ENCODE measurements around the gene CA4.

Gene CA4

GRCh38 chr17:60155427-60155814 is 5.6 kb downstream of the CA4 start:
- DNase-seq (ENCODE audit: low read depth), result no peak

GRCh38 chr17:60155815-60156214 is 6.0 kb downstream of the CA4 start:
- DNase-seq (ENCODE audit: low read depth), result no peak

DNA sequence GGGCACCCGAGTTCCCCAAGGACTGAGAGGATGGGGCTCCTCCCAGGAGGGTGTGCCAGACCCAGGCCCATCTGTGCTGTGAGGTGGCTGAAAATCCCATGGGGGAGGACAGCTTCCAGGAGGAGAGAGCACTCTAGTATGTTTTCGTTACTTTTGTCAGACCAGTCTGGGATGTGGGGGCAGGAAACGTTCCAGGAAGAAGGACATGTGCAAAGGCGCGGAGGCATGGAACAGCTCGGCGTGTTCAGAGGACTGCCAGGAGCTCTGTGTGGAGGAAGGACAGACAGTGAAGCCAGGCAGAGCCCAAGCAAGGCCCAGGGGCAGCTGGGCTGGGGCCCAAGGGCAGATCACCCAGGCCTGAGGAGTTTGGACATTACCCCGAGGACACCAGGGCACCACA is 7.0 kb downstream of the CA4 start:
- no peak for DNase-seq (ENCODE audit: low read depth)

DNA sequence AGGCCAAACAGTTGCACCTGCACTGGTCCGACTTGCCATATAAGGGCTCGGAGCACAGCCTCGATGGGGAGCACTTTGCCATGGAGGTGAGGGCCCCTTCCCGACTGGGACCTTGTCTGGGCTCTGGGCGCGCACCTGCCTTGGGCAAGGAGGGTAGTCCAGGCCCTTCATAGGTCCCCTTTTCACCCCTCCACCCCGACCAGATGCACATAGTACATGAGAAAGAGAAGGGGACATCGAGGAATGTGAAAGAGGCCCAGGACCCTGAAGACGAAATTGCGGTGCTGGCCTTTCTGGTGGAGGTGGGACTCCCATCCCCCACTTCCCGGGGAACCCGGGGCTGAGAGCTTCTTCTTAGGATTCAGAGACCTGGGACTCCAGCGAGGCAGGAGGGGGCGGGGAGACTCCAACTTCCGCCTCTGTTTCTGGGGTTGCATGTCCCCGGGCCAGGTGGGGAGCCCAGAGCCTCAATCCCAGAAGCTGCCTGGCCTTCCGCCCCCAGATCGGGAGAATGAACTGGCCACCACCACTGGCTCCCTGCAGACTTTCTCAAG is 7.8 kb downstream of the CA4 start:
- no peak for DNase-seq (ENCODE audit: low read depth)

- DNase-seq (ENCODE audit: low read depth), result no peak
Observed at GRCh38 chr17:60158751-60159478, 9.1 kb downstream of the CA4 start.

DNA sequence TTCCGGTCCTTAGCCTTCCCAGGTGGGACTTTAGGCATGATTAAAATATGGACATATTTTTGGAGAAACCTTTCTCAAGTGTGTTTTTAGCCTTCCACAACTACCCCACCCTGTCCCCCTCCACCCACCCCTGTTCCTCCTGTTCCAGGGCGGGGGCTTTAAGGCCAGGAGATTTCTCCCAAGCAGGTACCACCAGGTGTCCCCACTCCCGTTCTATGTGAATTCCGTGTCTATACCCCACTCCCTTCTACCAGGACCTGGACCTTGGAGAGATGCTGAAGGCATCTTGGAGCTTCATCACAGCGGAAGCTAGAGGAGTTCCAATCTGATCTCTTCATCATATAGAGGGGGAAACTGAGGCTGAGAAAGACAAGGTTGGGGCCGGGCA is 9.7 kb downstream of the CA4 start:
- DNase-seq (ENCODE audit: low read depth), result no peak

GRCh38 chr17:60160829-60161501 is 11.2 kb downstream of the CA4 start:
- no peak for DNase-seq (ENCODE audit: low read depth)

DNA sequence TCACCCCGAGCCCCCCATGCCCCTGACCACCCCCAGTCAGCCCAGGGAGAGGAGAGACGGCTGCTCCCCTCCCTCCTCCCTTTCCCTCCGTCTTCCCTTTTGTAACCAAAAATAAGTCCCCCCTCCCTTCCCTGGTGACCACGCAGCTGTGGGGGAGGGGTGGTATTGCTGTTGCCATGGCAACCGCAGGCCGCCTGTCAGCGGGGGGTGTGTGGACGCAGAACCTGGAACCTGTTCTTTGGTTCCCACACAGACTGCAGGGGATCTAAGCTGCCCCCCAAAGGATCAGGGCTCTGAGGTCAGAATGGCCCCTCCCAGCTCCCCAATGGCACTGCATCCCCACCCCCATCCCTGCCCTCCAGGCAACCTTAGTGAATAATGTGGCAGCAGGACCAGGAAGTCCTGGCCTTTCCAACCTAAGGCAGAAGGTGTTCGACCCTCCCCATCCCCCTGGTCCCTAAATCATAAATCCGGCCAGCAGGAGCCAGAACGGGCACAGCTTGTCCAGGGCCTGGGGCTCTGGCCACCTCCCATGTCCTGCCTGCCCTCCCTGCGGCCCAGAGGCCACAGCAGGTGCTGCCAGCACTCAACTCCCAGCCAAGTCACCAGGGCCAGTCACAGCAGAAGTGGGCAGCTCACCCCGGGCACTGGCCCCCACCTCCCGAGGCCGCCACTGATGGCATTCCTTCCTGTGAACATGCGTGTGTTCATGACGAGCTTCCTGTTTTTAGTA is 12.0 kb downstream of the CA4 start:
- no peak for DNase-seq (ENCODE audit: low read depth)

- no peak for DNase-seq (ENCODE audit: low read depth)
Observed at GRCh38 chr17:60163108-60163784, 13.5 kb downstream of the CA4 start.

GRCh38 chr17:60164164-60164563 is 14.4 kb downstream of the CA4 start:
- no peak for DNase-seq (ENCODE audit: low read depth)

DNA sequence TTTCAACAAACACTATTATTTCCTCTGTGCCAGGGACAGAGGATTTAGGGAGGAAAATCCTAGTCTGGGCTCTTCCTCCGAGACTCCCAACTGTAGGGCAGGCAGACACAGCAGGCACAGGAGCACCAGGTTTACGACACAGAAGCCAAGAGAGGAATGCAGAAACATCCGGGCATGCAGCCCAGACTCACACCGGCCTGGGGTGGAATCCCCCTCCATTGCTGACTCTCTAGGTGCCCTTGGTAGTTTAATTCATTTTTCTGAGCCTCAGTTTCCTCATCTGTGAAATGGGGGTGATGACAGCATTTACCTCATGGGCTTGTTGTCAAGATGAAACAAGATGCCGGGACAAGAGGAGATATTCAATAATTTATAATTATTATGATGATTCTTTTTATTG is 14.9 kb downstream of the CA4 start:
- DNase-seq (ENCODE audit: low read depth), result no peak

- DNase-seq (ENCODE audit: low read depth), result no peak
Observed at GRCh38 chr17:60165223-60165622, 15.4 kb downstream of the CA4 start.

GRCh38 chr17:60165971-60166370 is 16.2 kb downstream of the CA4 start:
- DNase-seq (ENCODE audit: low read depth), result no peak

DNA sequence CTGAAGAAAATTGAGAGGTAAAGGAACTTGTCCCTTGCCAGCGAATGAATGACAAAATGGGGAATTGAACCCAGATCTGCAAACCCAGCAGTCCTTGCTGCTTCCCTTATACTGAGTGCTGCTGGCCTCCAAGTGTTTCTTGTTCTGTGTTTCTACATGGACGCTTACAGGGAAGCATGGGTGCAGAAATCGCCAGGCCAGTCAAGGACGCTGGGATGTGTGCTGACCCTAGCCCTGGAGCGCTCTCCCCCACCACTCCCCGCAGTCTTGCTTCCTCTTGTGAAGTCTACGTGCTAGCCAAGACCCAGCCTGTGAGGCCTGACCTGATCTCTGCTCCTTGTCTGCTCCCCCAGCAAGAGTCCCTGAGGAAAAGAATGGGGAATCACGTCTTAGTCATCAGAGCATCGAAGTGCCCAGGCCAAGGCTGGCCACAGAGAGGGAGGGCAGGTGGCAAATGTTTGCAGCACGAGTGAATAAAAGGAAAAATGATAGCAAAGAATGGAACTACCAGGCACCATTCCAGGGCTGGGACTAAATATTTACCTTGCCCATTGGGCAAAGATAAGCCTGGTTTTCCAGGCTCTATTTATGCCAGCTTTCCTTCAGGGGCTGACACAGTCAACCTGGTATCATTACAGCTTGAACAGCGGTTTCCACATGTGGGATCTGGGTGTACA is 17.4 kb downstream of the CA4 start:
- no peak for DNase-seq (ENCODE audit: low read depth)

DNA sequence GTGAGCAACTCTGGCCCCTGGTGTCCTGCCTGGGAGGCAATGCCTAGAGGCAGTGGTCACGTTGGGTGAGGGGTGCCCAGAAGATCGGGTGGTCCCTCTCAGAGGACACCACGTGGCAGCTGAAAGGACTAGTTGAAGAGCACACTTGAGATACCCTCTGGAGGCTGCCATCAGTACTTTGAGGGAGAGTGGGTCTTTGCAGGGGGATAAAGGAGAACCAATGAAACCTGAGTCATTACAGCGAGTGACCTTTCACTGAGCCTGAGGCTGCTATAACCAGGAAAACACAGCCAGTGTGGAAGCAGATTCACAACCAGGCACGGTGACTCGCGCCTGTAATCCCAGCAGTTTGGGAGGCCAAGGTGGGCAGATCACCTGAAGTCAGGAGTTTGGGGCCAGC is 18.9 kb downstream of the CA4 start:
- peak; percentile 48 for DNase-seq (ENCODE audit: low read depth)

DNA sequence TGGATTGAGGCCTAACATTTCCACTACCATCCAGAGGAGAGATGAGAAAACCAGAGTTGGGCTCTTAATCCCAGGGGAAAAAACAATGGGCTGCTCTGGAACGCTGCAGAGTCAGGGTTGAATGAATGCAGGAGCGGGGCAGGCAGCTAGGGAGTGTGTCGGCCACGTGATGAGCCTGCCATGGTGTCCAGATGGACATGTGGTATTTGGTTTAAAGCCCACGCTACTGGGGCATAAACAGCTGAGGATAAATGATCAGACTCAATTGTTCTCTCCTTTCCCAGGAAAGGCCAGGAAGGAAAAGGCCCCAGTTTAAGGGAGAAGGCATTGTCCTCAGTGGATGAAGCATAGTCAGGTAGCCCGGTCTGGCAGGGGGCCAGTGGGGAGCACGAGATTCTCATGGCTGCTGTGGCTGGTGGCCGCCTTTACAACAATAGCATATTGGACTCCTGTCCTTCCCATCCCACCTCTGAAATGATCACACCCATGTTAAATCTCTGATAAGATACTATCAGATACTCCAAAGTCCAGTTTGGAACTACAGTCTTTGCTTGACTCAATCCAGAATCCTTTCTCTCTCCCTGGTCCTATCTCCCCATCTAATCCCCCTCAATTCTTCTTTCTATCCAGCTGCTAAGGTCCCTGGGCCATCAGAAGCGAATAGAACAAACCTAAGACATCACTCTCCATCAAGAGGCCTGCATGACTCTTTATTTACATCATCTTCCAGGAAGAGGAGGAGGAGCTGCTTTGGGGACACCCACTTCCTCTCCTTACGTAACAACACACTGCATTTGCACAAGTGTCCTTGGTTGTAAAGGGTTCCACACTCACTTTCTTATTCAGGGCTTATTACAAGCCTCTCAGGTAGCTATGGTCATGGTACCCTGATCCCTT is 20.4 kb downstream of the CA4 start:
- DNase-seq (ENCODE audit: low read depth), result peak; percentile 44

- no peak for DNase-seq (ENCODE audit: low read depth)
Observed at GRCh38 chr17:60170835-60171752, 21.3 kb downstream of the CA4 start.

DNA sequence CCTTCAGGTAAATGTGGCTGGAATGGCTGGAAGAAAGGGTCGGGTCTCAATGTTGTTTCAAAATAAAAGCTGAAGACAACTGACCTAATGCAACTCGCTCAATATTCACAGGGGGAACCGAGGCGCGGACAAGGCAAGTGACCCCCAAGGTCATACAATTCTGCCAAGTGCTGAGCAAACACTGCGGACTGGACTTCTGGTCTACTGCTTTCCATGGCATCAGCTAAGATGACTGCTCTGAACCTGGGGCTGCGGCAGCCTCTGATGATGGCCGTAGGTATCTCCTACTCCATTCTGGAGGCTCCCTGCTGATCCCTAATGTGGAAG is 21.9 kb downstream of the CA4 start:
- no peak for DNase-seq (ENCODE audit: low read depth)

DNA sequence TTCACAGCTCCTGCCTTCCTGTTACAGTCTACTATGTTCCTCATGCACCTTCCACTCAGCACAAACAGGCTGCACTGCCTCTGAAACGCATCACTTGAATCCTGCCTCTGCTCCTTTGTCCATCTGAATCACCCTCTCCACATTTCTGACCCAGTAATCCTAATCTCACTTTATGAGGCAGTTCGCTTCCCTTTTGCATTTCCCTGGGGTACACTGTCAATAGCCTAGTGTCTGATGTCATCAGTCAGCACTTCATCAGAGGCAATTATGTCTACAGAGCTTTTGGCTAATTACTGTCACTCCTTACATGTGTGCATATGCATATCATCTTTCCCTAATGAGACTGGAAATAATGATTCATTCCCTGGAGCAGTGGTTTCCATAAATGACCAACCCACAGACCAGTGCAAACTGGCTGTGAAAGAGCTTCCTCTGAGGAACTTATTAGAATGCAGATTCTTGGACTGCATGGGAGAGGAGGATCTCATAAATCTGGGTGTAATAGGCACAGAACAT is 23.6 kb downstream of the CA4 start:
- DNase-seq (ENCODE audit: low read depth), result peak; percentile 35

DNA sequence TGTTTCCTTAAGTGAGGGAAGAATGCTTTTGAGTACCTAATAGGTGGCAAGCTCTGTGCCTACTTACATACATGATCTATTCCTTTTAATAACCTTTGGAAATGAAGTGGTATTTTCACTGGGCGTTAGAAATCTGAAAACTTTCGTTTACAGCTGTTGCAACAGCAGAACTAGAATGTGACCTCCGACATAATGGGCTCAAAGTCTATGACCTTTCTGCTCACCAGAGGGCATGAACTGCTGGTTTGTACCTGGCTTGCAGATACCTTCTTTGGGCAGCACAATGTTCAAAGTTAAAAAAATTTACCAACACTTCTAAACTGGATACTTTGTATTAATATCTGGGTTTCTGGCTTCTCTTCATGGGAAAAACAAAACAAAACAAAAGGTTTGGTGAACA is 24.3 kb downstream of the CA4 start:
- no peak for DNase-seq (ENCODE audit: low read depth)

Data from ELR (cell line).